ENCODE data around the gene EPHB2.

EPHB2 gene

DNA sequence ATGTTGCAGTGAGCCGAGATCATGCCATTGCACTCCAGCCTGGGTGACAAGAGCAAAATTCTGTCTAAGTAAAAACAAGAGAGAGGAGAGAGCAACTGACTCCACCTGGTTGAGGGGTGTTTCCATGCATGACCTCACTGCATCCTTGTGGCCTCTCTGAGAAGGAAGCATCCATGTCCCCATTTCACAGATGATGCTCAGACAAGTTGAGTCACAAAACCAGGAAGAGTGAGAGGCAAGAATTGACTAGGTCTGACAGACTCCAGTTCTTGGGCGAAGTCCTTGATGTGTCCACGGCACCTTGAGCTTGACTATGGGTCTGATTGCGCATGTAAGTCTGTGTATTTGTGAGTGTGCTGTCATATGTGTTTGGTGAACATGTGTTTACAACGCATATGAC, 156.2 kb downstream of the EPHB2 start:
- no peaks in the 10 kb centered on the region for H3K36me3 Mint-ChIP-seq (ENCODE audit: low read depth)
- DNase-seq, result no peak
- no peak overlapping the region for H3K27ac Mint-ChIP-seq
- H3K9me3 Mint-ChIP-seq, result no peaks in the 10 kb centered on the region
- ATAC-seq, result no peak
- H3K4me3 Mint-ChIP-seq, result no peak overlapping the region
- peaks cover 7% of the 10 kb centered on the region for H3K27me3 Mint-ChIP-seq
- no peaks in the 10 kb centered on the region for H3K4me1 Mint-ChIP-seq

- Mint-ChIP-seq H3K4me3 (no peak overlapping the region), H3K4me1 (no peaks in the 10 kb centered on the region), H3K36me3 (ENCODE audit: low read depth) (no peaks in the 10 kb centered on the region), H3K27ac (no peak overlapping the region), H3K27me3 (peaks cover 7% of the 10 kb centered on the region), H3K9me3 (no peaks in the 10 kb centered on the region)
- ATAC-seq, result no peak
- DNase-seq, result no peak
Observed at GRCh38 chr1:22868331-22868730, 157.7 kb downstream of the EPHB2 start.

- Mint-ChIP-seq H3K4me3 (no peak overlapping the region), H3K9me3 (no peaks in the 10 kb centered on the region), H3K4me1 (no peaks in the 10 kb centered on the region), H3K27me3 (peaks cover 7% of the 10 kb centered on the region), H3K27ac (no peak overlapping the region), H3K36me3 (ENCODE audit: low read depth) (no peaks in the 10 kb centered on the region)
- no peak for ATAC-seq
- no peak for DNase-seq
Observed at GRCh38 chr1:22869325-22869724, 158.7 kb downstream of the EPHB2 start.

DNA sequence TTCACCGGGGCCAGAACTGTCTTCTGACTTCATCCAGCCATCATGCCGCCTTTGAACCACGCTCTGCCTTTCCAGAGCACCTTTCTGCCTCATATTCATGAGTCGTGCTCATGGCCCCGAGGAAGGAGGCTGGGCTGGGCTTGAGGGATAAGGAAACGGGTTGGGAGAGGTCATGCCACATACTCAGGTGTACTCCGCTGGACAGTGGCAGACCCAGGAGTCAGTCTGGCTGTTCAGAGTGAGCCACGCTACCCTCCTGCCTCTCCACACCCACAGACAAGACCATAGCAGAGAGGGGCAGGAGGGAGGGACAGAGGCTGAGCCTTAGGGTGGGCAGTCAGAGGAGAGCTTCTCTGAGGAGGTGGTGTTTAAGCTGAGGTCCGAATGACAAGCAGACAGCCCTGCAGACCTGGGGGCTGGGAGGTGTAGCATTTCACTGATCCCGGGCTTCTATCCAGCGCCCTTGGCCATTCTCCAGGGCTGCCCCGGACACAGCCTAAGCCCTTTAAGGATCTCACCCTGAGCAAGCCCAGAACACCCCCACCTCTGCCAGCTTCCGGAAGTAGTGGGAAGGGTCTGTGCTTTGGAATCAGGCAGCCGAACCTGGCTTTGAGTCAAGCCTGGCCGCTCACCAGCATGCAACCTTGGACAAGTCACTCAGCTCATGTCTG, 159.7 kb downstream of the EPHB2 start:
- no peaks in the 10 kb centered on the region for H3K4me1 Mint-ChIP-seq
- H3K27ac Mint-ChIP-seq, result no peak overlapping the region
- H3K4me3 Mint-ChIP-seq, result no peak overlapping the region
- H3K9me3 Mint-ChIP-seq, result no peaks in the 10 kb centered on the region
- ATAC-seq (no peak), DNase-seq (no peak)
- H3K36me3 Mint-ChIP-seq (ENCODE audit: low read depth), result no peaks in the 10 kb centered on the region
- peaks cover 4% of the 10 kb centered on the region for H3K27me3 Mint-ChIP-seq

- Mint-ChIP-seq H3K9me3 (no peaks in the 10 kb centered on the region), H3K27me3 (no peaks in the 10 kb centered on the region), H3K4me1 (no peaks in the 10 kb centered on the region), H3K4me3 (no peak overlapping the region), H3K27ac (no peak overlapping the region), H3K36me3 (ENCODE audit: low read depth) (no peaks in the 10 kb centered on the region)
- DNase-seq, result no peak
- no peak for ATAC-seq
Observed at GRCh38 chr1:22872981-22873664, 162.5 kb downstream of the EPHB2 start.

DNA sequence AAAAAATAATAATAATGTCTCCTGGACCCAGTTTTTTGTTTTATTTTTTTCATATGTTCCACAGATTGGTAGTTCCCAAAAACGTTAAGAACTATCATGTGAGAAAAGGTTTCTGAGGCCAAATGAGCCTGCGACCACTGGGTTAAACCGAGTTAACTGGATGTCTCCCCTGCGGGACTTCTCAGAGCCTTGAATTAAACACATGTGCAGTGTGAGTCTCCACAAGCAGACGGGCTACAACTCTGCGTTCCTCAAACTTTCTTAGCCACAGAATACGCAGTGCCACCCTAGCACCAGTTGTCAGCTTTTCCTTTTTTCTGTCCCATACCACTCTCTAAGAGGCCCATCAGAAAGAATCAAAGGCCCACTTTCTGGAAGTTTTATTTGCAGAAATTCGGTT, 164.1 kb downstream of the EPHB2 start:
- Mint-ChIP-seq H3K27ac (no peak overlapping the region), H3K4me3 (no peak overlapping the region), H3K36me3 (ENCODE audit: low read depth) (no peaks in the 10 kb centered on the region), H3K4me1 (no peaks in the 10 kb centered on the region), H3K27me3 (no peaks in the 10 kb centered on the region), H3K9me3 (no peaks in the 10 kb centered on the region)
- DNase-seq (no peak), ATAC-seq (no peak)

- no peak overlapping the region for H3K4me3 Mint-ChIP-seq
- H3K9me3 Mint-ChIP-seq, result no peaks in the 10 kb centered on the region
- H3K27ac Mint-ChIP-seq, result no peak overlapping the region
- H3K4me1 Mint-ChIP-seq, result no peaks in the 10 kb centered on the region
- ATAC-seq, result no peak
- no peak for DNase-seq
- no peaks in the 10 kb centered on the region for H3K27me3 Mint-ChIP-seq
- H3K36me3 Mint-ChIP-seq (ENCODE audit: low read depth), result no peaks in the 10 kb centered on the region
Observed at GRCh38 chr1:22875241-22875640, 164.6 kb downstream of the EPHB2 start.

- Mint-ChIP-seq H3K9me3 (no peaks in the 10 kb centered on the region), H3K4me1 (no peaks in the 10 kb centered on the region), H3K4me3 (no peak overlapping the region), H3K36me3 (ENCODE audit: low read depth) (no peaks in the 10 kb centered on the region), H3K27ac (no peak overlapping the region), H3K27me3 (no peaks in the 10 kb centered on the region)
- DNase-seq (no peak), ATAC-seq (no peak)
Observed at GRCh38 chr1:22875841-22876240, 165.2 kb downstream of the EPHB2 start.

DNA sequence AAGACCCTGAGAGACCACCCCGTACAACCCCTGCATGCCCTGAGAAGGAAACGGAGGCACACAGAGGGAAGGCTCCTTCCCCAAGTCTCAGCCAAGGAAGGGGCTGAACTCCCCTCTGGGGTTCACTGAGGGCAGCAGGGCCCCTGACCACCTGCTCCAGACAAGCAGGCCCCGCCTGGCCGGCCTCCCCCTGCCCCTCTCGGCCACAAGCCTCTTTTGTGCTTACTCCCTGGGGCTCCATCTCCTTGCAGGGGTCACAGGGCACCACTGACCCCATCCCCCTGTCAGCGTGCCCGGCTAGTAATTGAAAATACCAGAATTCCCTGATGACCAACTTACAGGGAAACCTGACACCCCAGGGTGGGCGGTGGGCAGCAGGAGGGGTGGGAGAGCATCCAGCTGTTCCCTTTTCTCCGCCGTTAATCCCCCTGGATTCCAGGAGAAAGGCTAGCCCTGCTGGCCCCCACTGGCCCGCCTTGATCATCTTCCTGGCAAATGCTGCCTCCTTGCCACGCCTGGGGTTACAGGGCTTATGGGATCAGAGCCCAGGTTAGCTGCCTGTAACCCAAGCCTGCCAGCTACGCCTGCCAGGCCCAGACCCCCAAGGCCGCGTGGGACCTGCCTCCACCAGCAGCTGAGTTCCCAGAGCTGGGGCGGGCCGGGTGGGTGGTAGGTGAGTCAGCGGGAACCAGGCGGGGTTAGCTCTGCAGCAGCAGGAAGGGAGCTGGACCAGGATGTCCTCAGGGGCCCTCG, 165.9 kb downstream of the EPHB2 start:
- DNase-seq, result no peak
- no peak overlapping the region for H3K4me3 Mint-ChIP-seq
- H3K27ac Mint-ChIP-seq, result no peak overlapping the region
- no peaks in the 10 kb centered on the region for H3K27me3 Mint-ChIP-seq
- H3K36me3 Mint-ChIP-seq (ENCODE audit: low read depth), result no peaks in the 10 kb centered on the region
- H3K4me1 Mint-ChIP-seq, result no peaks in the 10 kb centered on the region
- H3K9me3 Mint-ChIP-seq, result no peaks in the 10 kb centered on the region
- no peak for ATAC-seq

DNA sequence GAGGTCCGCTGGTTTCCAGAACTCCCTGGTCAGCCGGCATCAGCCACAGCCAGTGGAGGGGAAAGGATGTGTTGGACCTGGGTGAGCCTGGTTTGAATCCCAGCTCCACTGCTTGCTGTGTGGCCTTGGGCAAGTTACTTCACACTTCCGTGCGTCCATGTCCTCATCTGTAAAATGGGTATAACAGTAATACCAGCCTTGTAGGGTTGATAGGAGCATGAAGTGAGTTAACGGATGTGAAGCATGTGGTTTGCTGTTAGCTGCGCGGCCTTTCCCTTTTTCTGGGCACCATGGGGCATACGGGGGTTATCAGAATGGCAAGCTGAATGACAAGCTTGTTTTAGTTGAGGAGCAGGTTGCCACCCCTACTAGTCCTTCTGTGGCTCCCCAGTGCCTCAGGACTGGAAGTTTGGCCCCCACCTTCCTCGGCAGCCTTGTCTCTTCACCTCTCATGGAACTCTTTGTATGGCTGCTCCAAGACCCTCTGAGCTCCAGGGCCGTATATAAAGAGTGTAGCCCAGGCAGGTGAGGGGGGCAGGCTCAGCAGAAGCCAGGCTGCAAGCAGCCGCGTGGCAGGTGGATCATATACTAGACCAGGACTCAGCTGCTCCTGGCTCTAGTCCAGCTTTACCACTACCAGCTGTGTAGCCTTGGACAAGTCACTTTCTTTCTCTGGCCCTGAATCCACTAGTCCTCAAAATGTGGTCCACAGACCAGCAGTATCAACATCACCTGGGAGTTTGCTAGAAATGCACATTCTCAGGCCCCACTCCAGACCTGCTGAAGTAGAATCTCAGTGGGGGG, 166.7 kb downstream of the EPHB2 start:
- Mint-ChIP-seq H3K27ac (no peak overlapping the region), H3K27me3 (no peaks in the 10 kb centered on the region), H3K4me3 (no peak overlapping the region), H3K36me3 (ENCODE audit: low read depth) (no peaks in the 10 kb centered on the region), H3K4me1 (no peaks in the 10 kb centered on the region), H3K9me3 (no peaks in the 10 kb centered on the region)
- no peak for DNase-seq
- no peak for ATAC-seq

GRCh38 chr1:22877980-22878379, 167.3 kb downstream of the EPHB2 start:
- no peaks in the 10 kb centered on the region for H3K27me3 Mint-ChIP-seq
- H3K27ac Mint-ChIP-seq, result no peak overlapping the region
- H3K36me3 Mint-ChIP-seq (ENCODE audit: low read depth), result no peaks in the 10 kb centered on the region
- H3K9me3 Mint-ChIP-seq, result no peaks in the 10 kb centered on the region
- H3K4me1 Mint-ChIP-seq, result no peaks in the 10 kb centered on the region
- no peak overlapping the region for H3K4me3 Mint-ChIP-seq
- no peak for ATAC-seq
- DNase-seq, result no peak

- ATAC-seq, result no peak
- no peak for DNase-seq
- Mint-ChIP-seq H3K27ac (no peak overlapping the region), H3K27me3 (no peaks in the 10 kb centered on the region), H3K4me1 (no peaks in the 10 kb centered on the region), H3K36me3 (ENCODE audit: low read depth) (no peaks in the 10 kb centered on the region), H3K4me3 (no peak overlapping the region), H3K9me3 (no peaks in the 10 kb centered on the region)
Observed at GRCh38 chr1:22878626-22879025, 168.0 kb downstream of the EPHB2 start.

DNA sequence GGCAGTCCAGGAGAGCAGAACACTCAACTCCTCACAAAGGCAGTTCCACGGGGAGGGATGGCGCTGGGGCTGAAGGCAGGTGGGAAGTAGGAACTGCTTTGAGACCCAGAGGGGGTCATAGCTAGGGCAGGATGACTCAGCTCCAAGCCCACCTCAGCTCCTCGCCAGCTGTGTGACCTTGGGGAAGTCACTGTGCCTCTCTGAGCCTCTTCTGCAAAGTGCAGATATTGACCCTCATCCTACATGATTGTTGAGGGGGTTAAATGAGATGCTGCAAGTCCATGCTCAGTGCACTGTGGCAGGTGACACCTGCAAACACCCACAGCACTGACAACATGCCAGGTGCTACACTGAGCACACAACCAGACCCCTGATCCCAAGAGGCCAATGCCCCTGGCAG, 168.8 kb downstream of the EPHB2 start:
- Mint-ChIP-seq H3K36me3 (ENCODE audit: low read depth) (no peaks in the 10 kb centered on the region), H3K9me3 (no peaks in the 10 kb centered on the region), H3K4me3 (no peak overlapping the region), H3K27me3 (no peaks in the 10 kb centered on the region), H3K4me1 (no peaks in the 10 kb centered on the region), H3K27ac (no peak overlapping the region)
- DNase-seq (no peak), ATAC-seq (no peak)

- Mint-ChIP-seq H3K36me3 (ENCODE audit: low read depth) (no peaks in the 10 kb centered on the region), H3K27ac (no peak overlapping the region), H3K9me3 (no peaks in the 10 kb centered on the region), H3K4me3 (no peak overlapping the region), H3K4me1 (peaks cover 7% of the 10 kb centered on the region), H3K27me3 (peaks cover 3% of the 10 kb centered on the region)
- ATAC-seq, result peak; percentile 41
- DNase-seq, result no peak
Observed at GRCh38 chr1:22880174-22880601, 169.5 kb downstream of the EPHB2 start.

Measured in activated naive CD8-positive, alpha-beta T cell treated with anti-CD3 and anti-CD28 coated beads, Interleukin-2, amount 50 U/mL, for 24 hours (primary cell).